ENCODE data around the gene EIF5. TPM values are rescaled to one million over a fixed set of nuclear protein-coding genes. Genes with fewer than 3 reads are reported as not detected.

Gene EIF5
- total RNA-seq, 1 experiment from 2014 or later: 238 TPM

- peaks cover 16% of the 10 kb centered on the region for H3K4me1 ChIP-seq (ENCODE audit: control insufficient read depth, insufficient read depth, low read length)
- H3K9me3 ChIP-seq (ENCODE audit: control insufficient read depth, insufficient read depth, low read depth, low read length): no peaks in the 10 kb centered on the region
- no TSS peak for BruUV-seq (replicated peaks)
- no peak for TF ChIP-seq REST (IDR thresholded peaks at IDR 0.05; ENCODE audit: insufficient read depth in 1 of 2, low read depth in 2 of 2, low read length in 1 of 2)
- TF ChIP-seq POLR2AphosphoS5 (IDR thresholded peaks at IDR 0.05; ENCODE audit: low read depth, low read length): no peak; the same call in 1 of the 2 replicates
- no peak for TF ChIP-seq CTCF (IDR thresholded peaks at IDR 0.05)
- no peak for TF ChIP-seq SIN3A (IDR thresholded peaks at IDR 0.05; ENCODE audit: borderline replicate concordance, insufficient read depth, low read depth, low read length)
- no peak for TF ChIP-seq TCF7L2 (IDR thresholded peaks at IDR 0.05; ENCODE audit: low read depth, low read length)
- H3K4me3 ChIP-seq (ENCODE audit: low read depth in 2 of 2, low read length in 2 of 2): no peak overlapping the region
- in situ Hi-C loops (cut with HindIII; ENCODE audit: low pct_unique_long_range_greater_than_20kb, low sequenced_read_pairs) (no loop called here), intact Hi-C loops (cut with micrococcal nuclease; ENCODE audit: unreplicated experiment) (no loop called here)
- POLR2A ChIA-PET: interaction anchor here (0.6 kb wide), 1 partner anchor 22 kb away, joined by 3 read pairs; no protein-coding TSS in a partner anchor
- CTCF ChIA-PET: no interaction called here
- H3K27ac ChIP-seq (ENCODE audit: low read length): no peak overlapping the region
- no peaks in the 10 kb centered on the region for H3K27me3 ChIP-seq (ENCODE audit: control insufficient read depth, insufficient read depth, low read length)
- H3K36me3 ChIP-seq (ENCODE audit: control insufficient read depth, insufficient read depth, low read length): peaks cover 42% of the 10 kb centered on the region
- no peak for ATAC-seq
- no peak for DNase-seq (ENCODE audit: low read depth, low spot score)
Observed at GRCh38 chr14:103343905-103344797, 10.1 kb downstream of the EIF5 start.

GRCh38 chr14:103346286-103346685 lies 12.2 kb downstream of the EIF5 start:
- Histone ChIP-seq H3K27me3 (ENCODE audit: control insufficient read depth, insufficient read depth, low read length) (no peaks in the 10 kb centered on the region), H3K4me1 (ENCODE audit: control insufficient read depth, insufficient read depth, low read length) (peaks cover 16% of the 10 kb centered on the region), H3K9me3 (ENCODE audit: control insufficient read depth, insufficient read depth, low read depth, low read length) (no peaks in the 10 kb centered on the region), H3K4me3 (ENCODE audit: low read depth in 2 of 2, low read length in 2 of 2) (no peak overlapping the region), H3K36me3 (ENCODE audit: control insufficient read depth, insufficient read depth, low read length) (peaks cover 23% of the 10 kb centered on the region), H3K27ac (ENCODE audit: low read length) (no peak overlapping the region)
- POLR2A ChIA-PET: interaction anchor here (0.6 to 0.7 kb wide), 2 partner anchors 12 to 327 kb away, joined by 3 to 6 read pairs; no protein-coding TSS in a partner anchor
- in situ Hi-C loops (cut with HindIII; ENCODE audit: low pct_unique_long_range_greater_than_20kb, low sequenced_read_pairs) (no loop called here), intact Hi-C loops (cut with micrococcal nuclease; ENCODE audit: unreplicated experiment) (no loop called here)
- no TSS peak for BruUV-seq (replicated peaks)
- TF ChIP-seq POLR2AphosphoS5 (IDR thresholded peaks at IDR 0.05; ENCODE audit: low read depth, low read length) (no peak), SIN3A (IDR thresholded peaks at IDR 0.05; ENCODE audit: borderline replicate concordance, insufficient read depth, low read depth, low read length) (no peak), REST (IDR thresholded peaks at IDR 0.05; ENCODE audit: insufficient read depth in 1 of 2, low read depth in 2 of 2, low read length in 1 of 2) (no peak), TCF7L2 (IDR thresholded peaks at IDR 0.05; ENCODE audit: low read depth, low read length) (no peak), CTCF (IDR thresholded peaks at IDR 0.05) (no peak)
- CTCF ChIA-PET: no interaction called here
- DNase-seq (ENCODE audit: low read depth, low spot score): no peak
- no peak for ATAC-seq
